ENCODE measurements around the gene COLEC12. TPM values are rescaled to one million over a fixed set of nuclear protein-coding genes. Genes with fewer than 3 reads are reported as not detected.

The COLEC12 gene
- total and polyA plus RNA-seq, 2 experiments from 2014 or later, result 23.2 to 28.3 TPM

DNA sequence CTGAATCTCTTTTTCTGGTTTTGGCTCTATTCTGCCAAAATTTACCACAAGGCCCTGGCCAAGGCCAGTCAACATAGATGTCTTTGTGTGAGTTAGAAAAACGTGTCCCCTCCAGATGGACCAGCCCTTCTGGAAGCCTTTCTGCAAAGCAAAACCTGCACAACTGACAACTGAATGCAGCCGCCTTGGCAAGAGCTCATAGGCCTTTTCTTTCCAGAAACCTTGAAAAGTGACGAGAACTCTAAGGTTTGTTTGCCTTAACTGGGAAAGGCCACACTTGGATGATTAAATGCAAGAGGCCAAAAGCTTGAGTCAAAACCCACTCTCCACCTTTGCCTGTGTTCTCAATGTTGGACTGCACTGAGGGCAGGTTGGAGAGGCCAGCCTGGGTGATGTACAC is 103.9 kb downstream of the COLEC12 start:
- Histone ChIP-seq H3K4me3 (no peak overlapping the region), H3K4me1 (ENCODE audit: insufficient read depth) (peaks cover 65% of the 10 kb centered on the region), H3K79me2 (no peaks in the 10 kb centered on the region), H3K27ac (peak overlapping the region; percentile 85), H3K4me2 (peak overlapping the region; percentile 33), H3K9me2 (replicated peaks; ENCODE audit: insufficient read depth) (no peaks in the 10 kb centered on the region), H4K20me1 (ENCODE audit: insufficient read depth, poor library complexity, severe bottlenecking) (no peaks in the 10 kb centered on the region), H3K27me3 (no peaks in the 10 kb centered on the region), H2AFZ (no peak overlapping the region), H3K36me3 (replicated peaks; ENCODE audit: insufficient read depth, low read depth) (no peaks in the 10 kb centered on the region), H3K9me3 (ENCODE audit: low read depth) (no peaks in the 10 kb centered on the region)
- DNase-seq (ENCODE audit: low spot score), result no peak
- TF ChIP-seq EZH2phosphoT487 (IDR thresholded peaks at IDR 0.05; ENCODE audit: low read depth, severe bottlenecking, unreplicated experiment), result no peak
- TF ChIP-seq, protein P1, sequence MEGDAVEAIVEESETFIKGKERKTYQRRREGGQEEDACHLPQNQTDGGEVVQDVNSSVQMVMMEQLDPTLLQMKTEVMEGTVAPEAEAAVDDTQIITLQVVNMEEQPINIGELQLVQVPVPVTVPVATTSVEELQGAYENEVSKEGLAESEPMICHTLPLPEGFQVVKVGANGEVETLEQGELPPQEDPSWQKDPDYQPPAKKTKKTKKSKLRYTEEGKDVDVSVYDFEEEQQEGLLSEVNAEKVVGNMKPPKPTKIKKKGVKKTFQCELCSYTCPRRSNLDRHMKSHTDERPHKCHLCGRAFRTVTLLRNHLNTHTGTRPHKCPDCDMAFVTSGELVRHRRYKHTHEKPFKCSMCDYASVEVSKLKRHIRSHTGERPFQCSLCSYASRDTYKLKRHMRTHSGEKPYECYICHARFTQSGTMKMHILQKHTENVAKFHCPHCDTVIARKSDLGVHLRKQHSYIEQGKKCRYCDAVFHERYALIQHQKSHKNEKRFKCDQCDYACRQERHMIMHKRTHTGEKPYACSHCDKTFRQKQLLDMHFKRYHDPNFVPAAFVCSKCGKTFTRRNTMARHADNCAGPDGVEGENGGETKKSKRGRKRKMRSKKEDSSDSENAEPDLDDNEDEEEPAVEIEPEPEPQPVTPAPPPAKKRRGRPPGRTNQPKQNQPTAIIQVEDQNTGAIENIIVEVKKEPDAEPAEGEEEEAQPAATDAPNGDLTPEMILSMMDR (IDR thresholded peaks at IDR 0.05; ENCODE audit: poor library complexity), result no peak
- TF ChIP-seq EZH2 (IDR thresholded peaks at IDR 0.05; ENCODE audit: borderline replicate concordance), result no peak
- 86% methylated on average over 3 of the region's 3 CpGs for whole genome bisulfite sequencing (ENCODE audit: low lambda C conversion rate, missing lambda C conversion rate)

DNA sequence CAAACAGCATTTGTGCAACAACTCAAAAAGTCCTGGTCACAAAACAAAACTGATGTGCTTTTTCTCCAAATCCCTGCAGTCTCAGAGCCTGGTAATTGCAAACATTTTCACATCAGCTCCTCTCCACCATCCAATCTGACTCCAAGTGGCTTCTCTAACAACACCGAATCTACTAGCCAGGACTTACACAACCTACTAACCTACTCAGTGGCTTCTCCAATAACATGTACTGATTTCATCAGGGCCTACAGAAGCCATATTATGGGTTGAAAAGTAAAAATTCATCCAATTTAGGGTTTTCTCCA is 104.3 kb downstream of the COLEC12 start:
- peak overlapping the region; percentile 85 for H3K27ac ChIP-seq
- H3K79me2 ChIP-seq, result no peaks in the 10 kb centered on the region
- no peaks in the 10 kb centered on the region for H3K27me3 ChIP-seq
- TF ChIP-seq, protein P1 (IDR thresholded peaks at IDR 0.05; ENCODE audit: poor library complexity), result no peak
- no peak for TF ChIP-seq EZH2 (IDR thresholded peaks at IDR 0.05; ENCODE audit: borderline replicate concordance)
- no peaks in the 10 kb centered on the region for H4K20me1 ChIP-seq (ENCODE audit: insufficient read depth, poor library complexity, severe bottlenecking)
- H3K9me2 ChIP-seq (replicated peaks; ENCODE audit: insufficient read depth), result no peaks in the 10 kb centered on the region
- no peak for DNase-seq (ENCODE audit: low spot score)
- H3K9me3 ChIP-seq (ENCODE audit: low read depth), result no peaks in the 10 kb centered on the region
- peak overlapping the region; percentile 33 for H3K4me2 ChIP-seq
- H2AFZ ChIP-seq, result no peak overlapping the region
- 96% methylated on average over 1 of the region's 1 CpG for WGBS (ENCODE audit: low lambda C conversion rate, missing lambda C conversion rate)
- H3K4me1 ChIP-seq (ENCODE audit: insufficient read depth), result peaks cover 65% of the 10 kb centered on the region
- H3K4me3 ChIP-seq, result no peak overlapping the region
- H3K36me3 ChIP-seq (replicated peaks; ENCODE audit: insufficient read depth, low read depth), result no peaks in the 10 kb centered on the region

DNA sequence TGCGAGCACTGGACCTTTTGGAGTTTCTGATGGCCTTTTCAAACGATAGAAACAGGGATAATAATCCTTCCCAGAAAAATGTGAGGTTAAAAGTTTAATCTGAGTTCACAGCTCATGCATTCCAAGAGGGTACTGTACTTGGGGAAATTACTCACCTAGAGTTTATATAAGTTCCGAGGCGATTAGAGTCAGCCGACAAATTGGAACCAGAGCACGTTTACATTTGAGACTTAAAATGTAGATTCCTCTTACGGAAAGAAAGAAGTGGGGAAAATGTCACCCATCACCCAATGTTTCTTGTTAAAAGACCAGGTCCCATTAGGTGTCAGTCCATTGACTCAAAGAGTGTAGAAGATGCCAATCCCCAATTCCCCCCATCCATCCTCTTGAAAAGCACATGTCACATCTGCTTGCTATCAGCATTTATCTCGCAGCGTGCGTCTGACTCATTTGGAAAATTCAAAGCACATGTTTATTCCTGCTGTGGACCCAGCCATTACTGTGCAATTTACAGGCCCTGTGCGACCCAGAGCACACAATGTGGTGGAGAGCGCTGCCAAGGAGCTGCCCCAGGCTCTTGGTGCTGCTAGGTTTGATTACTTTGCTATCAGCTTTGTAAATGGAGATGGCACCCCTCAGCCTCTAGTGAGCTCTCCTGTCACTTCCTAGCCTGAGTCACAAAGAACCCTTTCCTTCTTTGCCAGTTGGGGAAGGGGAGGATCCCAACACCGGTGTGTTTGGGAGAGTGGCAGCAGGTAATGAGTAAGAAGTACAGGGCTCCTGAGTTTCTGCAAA is 104.8 kb downstream of the COLEC12 start:
- Histone ChIP-seq H4K20me1 (ENCODE audit: insufficient read depth, poor library complexity, severe bottlenecking) (no peaks in the 10 kb centered on the region), H3K36me3 (replicated peaks; ENCODE audit: insufficient read depth, low read depth) (no peaks in the 10 kb centered on the region), H3K27me3 (no peaks in the 10 kb centered on the region), H3K27ac (peak overlapping the region; percentile 85), H3K4me2 (peak overlapping the region; percentile 38), H2AFZ (no peak overlapping the region), H3K4me3 (no peak overlapping the region), H3K4me1 (ENCODE audit: insufficient read depth) (peaks cover 65% of the 10 kb centered on the region), H3K9me2 (replicated peaks; ENCODE audit: insufficient read depth) (no peaks in the 10 kb centered on the region), H3K9me3 (ENCODE audit: low read depth) (no peaks in the 10 kb centered on the region), H3K79me2 (no peaks in the 10 kb centered on the region)
- TF ChIP-seq, protein P1 (IDR thresholded peaks at IDR 0.05; ENCODE audit: poor library complexity), result no peak
- TF ChIP-seq EZH2phosphoT487 (IDR thresholded peaks at IDR 0.05; ENCODE audit: low read depth, severe bottlenecking, unreplicated experiment) (no peak), EZH2 (IDR thresholded peaks at IDR 0.05; ENCODE audit: borderline replicate concordance) (no peak)
- 46% methylated on average over 13 of the region's 13 CpGs for WGBS (ENCODE audit: low lambda C conversion rate, missing lambda C conversion rate)
- peak; percentile 57 for DNase-seq (ENCODE audit: low spot score)
